Hematopoietic multipotent progenitor cell (in vitro differentiated cells): ENCODE data around the gene ITPR3. TPM values are rescaled to one million over a fixed set of nuclear protein-coding genes. Genes with fewer than 3 reads are reported as not detected.
"Not testable (repeated sequence)": the region's sequence is repeated elsewhere in the genome, so short reads cannot be mapped to it uniquely, and the experiment has no call there.

ENCODE experiments used
- DNase-seq, 3 donors: peaks; one replicate each; pipeline ENCODE4 v3.0.0-alpha.2; 2011 to 2015; ENCODE audit warnings: low read depth in 2 of 3, low spot score in 2 of 3
- total RNA-seq: library from RNA; depleted of rRNA; stranded (reverse); fragments of >200 nt; gene quantifications from one replicate; pipeline ENCODE4 v1.2.3, GENCODE V29; 2012

The ITPR3 gene
- total RNA-seq, 1 donor = 10.5 TPM

GRCh38 chr6:33590531-33591198 lies 30.5 kb upstream of the ITPR3 start:
- no peak for DNase-seq

- no peak for DNase-seq
These were observed 29.6 kb upstream of the ITPR3 start for GRCh38 chr6:33591424-33592032.

GRCh38 chr6:33592280-33592594 lies 28.9 kb upstream of the ITPR3 start:
- no peak for DNase-seq

GRCh38 chr6:33592595-33593413 lies 28.3 kb upstream of the ITPR3 start:
- DNase-seq = peak in 2 of 3 donors; percentile 50 to 60

- DNase-seq = no peak
These were observed 27.8 kb upstream of the ITPR3 start for GRCh38 chr6:33593414-33593727.

- DNase-seq = no peak
These were observed 25.9 kb upstream of the ITPR3 start for GRCh38 chr6:33595001-33595846.

- DNase-seq = not testable (repeated sequence)
These were observed 24.2 kb upstream of the ITPR3 start for GRCh38 chr6:33596894-33597293.

- no peak for DNase-seq
These were observed 23.4 kb upstream of the ITPR3 start for GRCh38 chr6:33597551-33598322.

- no peak for DNase-seq
These were observed 21.6 kb upstream of the ITPR3 start for GRCh38 chr6:33599413-33599938.

GRCh38 chr6:33600761-33601160 lies 20.4 kb upstream of the ITPR3 start:
- DNase-seq = no peak

GRCh38 chr6:33602180-33602579 lies 18.9 kb upstream of the ITPR3 start:
- DNase-seq = no peak

GRCh38 chr6:33604941-33605854 lies 15.9 kb upstream of the ITPR3 start:
- DNase-seq = no peak

GRCh38 chr6:33606642-33607041 lies 14.5 kb upstream of the ITPR3 start:
- no peak for DNase-seq

- DNase-seq = no peak
These were observed 13.9 kb upstream of the ITPR3 start for GRCh38 chr6:33607126-33607783.

GRCh38 chr6:33607784-33608161 lies 13.3 kb upstream of the ITPR3 start:
- DNase-seq = peak in 1 of 3 donors; percentile 45

GRCh38 chr6:33609019-33609418 lies 12.1 kb upstream of the ITPR3 start:
- no peak for DNase-seq

- no peak for DNase-seq
These were observed 11.6 kb upstream of the ITPR3 start for GRCh38 chr6:33609528-33609927.

GRCh38 chr6:33610067-33610466 lies 11.1 kb upstream of the ITPR3 start:
- no peak for DNase-seq
